ENCODE data around the gene GPR153. TPM values are rescaled to one million over a fixed set of nuclear protein-coding genes. Genes with fewer than 3 reads are reported as not detected.

Gene GPR153
- total and polyA plus RNA-seq, 9 donors, result 4.2 to 42.0 (median 13.7) TPM

GRCh38 chr1:6244401-6245049 is 16.4 kb downstream of the GPR153 start:
- peaks cover 15% of the 10 kb centered on the region for H3K27me3 ChIP-seq
- no peaks in the 10 kb centered on the region for H3K36me3 ChIP-seq
- no peak overlapping the region for H3K4me3 ChIP-seq
- DNase-seq, result no peak
- H3K9me3 ChIP-seq, result no peaks in the 10 kb centered on the region
- intact Hi-C loops (cut with DNase I), result loop anchor here (5.0 to 10.0 kb wide), 8 partner anchors 98 to 200 kb away; partner anchors contain the start of gene KCNAB2 (in 1 of the 4)
- WGBS, 3 donors, result 1 to 2% (median 2%) methylated on average over 24 of the region's 24 CpGs
- H3K27ac ChIP-seq, result no peak overlapping the region
- TF ChIP-seq CTCF (IDR thresholded peaks at IDR 0.05) (no peak), POLR2A (IDR thresholded peaks at IDR 0.05) (no peak), EP300 (IDR thresholded peaks at IDR 0.05) (no peak)
- peaks cover 17% of the 10 kb centered on the region for H3K4me1 ChIP-seq (ENCODE audit: insufficient read depth)

GRCh38 chr1:6243993-6244392 is 16.9 kb downstream of the GPR153 start, which contains the start of gene HES3:
HES3 (plus strand) TSS chr1:6244179; CDS start chr1:6244366, 187 bp downstream.
- no peak within 1 kb of the TSS for H3K27ac ChIP-seq
- TF ChIP-seq EP300 (IDR thresholded peaks at IDR 0.05), result no peak
- no peak for TF ChIP-seq CTCF (IDR thresholded peaks at IDR 0.05)
- TF ChIP-seq POLR2A (IDR thresholded peaks at IDR 0.05), result no peak
- no peaks in the 10 kb centered on the region for H3K36me3 ChIP-seq
- DNase-seq, result no peak
- WGBS, 3 donors, result 3 to 4% (median 3%) methylated on average over 16 of the region's 16 CpGs
- intact Hi-C loops (cut with DNase I), result loop anchor here in 3 of 4 donors (5.0 to 10.0 kb wide), 5 partner anchors 161 to 199 kb away; partner anchors contain the start of gene KCNAB2 (in 1 of the 3)
- H3K9me3 ChIP-seq, result no peaks in the 10 kb centered on the region
- no peak within 1 kb of the TSS for H3K4me3 ChIP-seq
- H3K4me1 ChIP-seq (ENCODE audit: insufficient read depth), result peaks cover 15% of the 10 kb centered on the region
- peaks cover 15% of the 10 kb centered on the region for H3K27me3 ChIP-seq

GRCh38 chr1:6243053-6243834 is 17.7 kb downstream of the GPR153 start:
- intact Hi-C loops (cut with DNase I), result loop anchor here in 3 of 4 donors (5.0 to 10.0 kb wide), 5 partner anchors 162 to 198 kb away; partner anchors contain the start of gene KCNAB2 (in 1 of the 3)
- TF ChIP-seq CTCF (IDR thresholded peaks at IDR 0.05), result no peak
- H3K27me3 ChIP-seq, result peaks cover 15% of the 10 kb centered on the region
- H3K4me3 ChIP-seq, result no peak overlapping the region
- H3K4me1 ChIP-seq (ENCODE audit: insufficient read depth), result peaks cover 7% of the 10 kb centered on the region
- DNase-seq, result no peak
- 17 to 31% (median 24%) methylated on average over 9 to 20 of the region's 20 CpGs for WGBS, 3 donors
- no peaks in the 10 kb centered on the region for H3K36me3 ChIP-seq
- H3K27ac ChIP-seq, result no peak overlapping the region
- H3K9me3 ChIP-seq, result no peaks in the 10 kb centered on the region

- Histone ChIP-seq H3K4me1 (ENCODE audit: insufficient read depth) (peaks cover 6% of the 10 kb centered on the region), H3K4me3 (no peak overlapping the region), H3K27ac (no peak overlapping the region), H3K27me3 (peaks cover 15% of the 10 kb centered on the region), H3K36me3 (no peaks in the 10 kb centered on the region), H3K9me3 (no peaks in the 10 kb centered on the region)
- intact Hi-C loops (cut with DNase I), result loop anchor here in 3 of 4 donors (5.0 to 10.0 kb wide), 5 partner anchors 163 to 197 kb away; partner anchors contain the start of gene KCNAB2 (in 1 of the 3)
- no peak for TF ChIP-seq CTCF (IDR thresholded peaks at IDR 0.05)
- no peak for TF ChIP-seq EP300 (IDR thresholded peaks at IDR 0.05)
- no peak for TF ChIP-seq POLR2A (IDR thresholded peaks at IDR 0.05)
- peak in 1 of 5 donors; percentile 72 for DNase-seq
- 1% methylated on average over 50 to 97 of the region's 99 CpGs for WGBS, 3 donors
Observed at GRCh38 chr1:6241887-6242740, 18.8 kb downstream of the GPR153 start.
